ENCODE measurements around the gene ZFAND3. TPM values are rescaled to one million over a fixed set of nuclear protein-coding genes. Genes with fewer than 3 reads are reported as not detected.

ZFAND3 gene
- total RNA-seq, 1 donor from 2014 or later, result 81.8 TPM

- intact Hi-C loops (cut with micrococcal nuclease), result no loop called here
- Histone ChIP-seq H3K36me3 (peaks cover 4% of the 10 kb centered on the region), H3K4me3 (no peak overlapping the region), H3K4me1 (peaks cover 21% of the 10 kb centered on the region), H3K27ac (replicated peaks) (no peak overlapping the region), H3K27me3 (ENCODE audit: low read depth) (no peaks in the 10 kb centered on the region), H3K9me3 (replicated peaks) (no peaks in the 10 kb centered on the region)
- TF ChIP-seq CTCF (IDR thresholded peaks at IDR 0.05; ENCODE audit: borderline replicate concordance), result no peak
- DNase-seq, result no peak
These were observed 284.4 kb downstream of the ZFAND3 start for GRCh38 chr6:38103921-38104320.

DNA sequence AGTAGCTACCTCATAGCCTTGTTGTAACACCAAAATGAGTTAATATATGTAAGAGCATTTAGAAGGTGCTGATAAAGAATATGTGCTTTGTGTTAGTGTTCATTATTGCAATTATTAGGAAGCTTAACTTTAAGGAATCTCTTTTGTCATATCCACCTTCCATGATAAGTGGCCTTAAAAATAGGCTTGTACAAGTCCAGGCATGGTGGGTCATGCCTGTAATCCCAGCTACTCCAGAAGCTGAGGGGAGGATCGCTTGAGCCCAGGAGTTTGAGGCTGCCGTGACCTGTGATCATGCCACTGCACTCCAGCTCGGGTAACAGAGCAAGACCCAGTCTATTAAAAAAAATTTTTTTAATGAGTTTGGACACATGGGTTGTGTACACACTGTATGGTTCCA, 285.5 kb downstream of the ZFAND3 start:
- no peak overlapping the region for H3K4me3 ChIP-seq
- peaks cover 4% of the 10 kb centered on the region for H3K36me3 ChIP-seq
- TF ChIP-seq CTCF (IDR thresholded peaks at IDR 0.05; ENCODE audit: borderline replicate concordance), result no peak
- no peak overlapping the region for H3K27ac ChIP-seq (replicated peaks)
- H3K4me1 ChIP-seq, result peaks cover 25% of the 10 kb centered on the region
- intact Hi-C loops (cut with micrococcal nuclease), result no loop called here
- H3K9me3 ChIP-seq (replicated peaks), result no peaks in the 10 kb centered on the region
- H3K27me3 ChIP-seq (ENCODE audit: low read depth), result no peaks in the 10 kb centered on the region
- no peak for DNase-seq

- no peak for DNase-seq
These were observed 287.5 kb downstream of the ZFAND3 start for GRCh38 chr6:38107073-38107472.

DNA sequence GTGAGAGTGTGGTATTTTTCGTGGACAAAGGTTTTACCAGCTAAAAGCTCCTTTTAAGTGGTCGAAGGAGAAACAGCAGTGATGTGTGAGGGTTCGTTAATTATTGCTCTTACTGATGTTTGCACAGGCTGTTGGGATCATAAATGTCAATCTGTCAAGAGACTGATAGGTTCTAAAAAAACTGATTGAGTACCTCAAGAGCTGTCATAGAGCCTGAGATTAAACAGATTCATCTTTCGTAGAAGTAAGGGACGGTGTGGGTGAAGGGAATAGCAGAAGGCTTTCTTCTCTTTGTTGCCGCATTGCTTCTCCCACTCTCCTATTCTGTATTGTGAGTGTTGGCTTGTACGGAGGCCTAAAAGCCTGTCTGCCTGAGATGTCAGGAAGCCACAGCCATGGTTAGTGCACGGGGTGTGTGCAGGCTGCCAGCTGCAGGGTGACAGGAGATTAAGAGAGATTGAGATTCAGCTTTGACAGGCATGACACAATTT, 291.0 kb downstream of the ZFAND3 start:
- intact Hi-C loops (cut with micrococcal nuclease), result no loop called here
- TF ChIP-seq CTCF (IDR thresholded peaks at IDR 0.05; ENCODE audit: borderline replicate concordance), result no peak
- no peak for DNase-seq
- peaks cover 4% of the 10 kb centered on the region for H3K36me3 ChIP-seq
- H3K9me3 ChIP-seq (replicated peaks), result no peaks in the 10 kb centered on the region
- no peak overlapping the region for H3K4me3 ChIP-seq
- H3K27ac ChIP-seq (replicated peaks), result no peak overlapping the region
- H3K27me3 ChIP-seq (ENCODE audit: low read depth), result no peaks in the 10 kb centered on the region
- peaks cover 40% of the 10 kb centered on the region for H3K4me1 ChIP-seq

More at GRCh38 chr6:38107073-38107472, 287.5 kb downstream of the ZFAND3 start:
- no peak overlapping the region for H3K27ac ChIP-seq (replicated peaks)
- no peaks in the 10 kb centered on the region for H3K27me3 ChIP-seq (ENCODE audit: low read depth)
- intact Hi-C loops (cut with micrococcal nuclease), result no loop called here
- TF ChIP-seq CTCF (IDR thresholded peaks at IDR 0.05; ENCODE audit: borderline replicate concordance), result no peak
- H3K36me3 ChIP-seq, result peaks cover 4% of the 10 kb centered on the region
- no peaks in the 10 kb centered on the region for H3K9me3 ChIP-seq (replicated peaks)
- peaks cover 39% of the 10 kb centered on the region for H3K4me1 ChIP-seq
- H3K4me3 ChIP-seq, result no peak overlapping the region

DNA sequence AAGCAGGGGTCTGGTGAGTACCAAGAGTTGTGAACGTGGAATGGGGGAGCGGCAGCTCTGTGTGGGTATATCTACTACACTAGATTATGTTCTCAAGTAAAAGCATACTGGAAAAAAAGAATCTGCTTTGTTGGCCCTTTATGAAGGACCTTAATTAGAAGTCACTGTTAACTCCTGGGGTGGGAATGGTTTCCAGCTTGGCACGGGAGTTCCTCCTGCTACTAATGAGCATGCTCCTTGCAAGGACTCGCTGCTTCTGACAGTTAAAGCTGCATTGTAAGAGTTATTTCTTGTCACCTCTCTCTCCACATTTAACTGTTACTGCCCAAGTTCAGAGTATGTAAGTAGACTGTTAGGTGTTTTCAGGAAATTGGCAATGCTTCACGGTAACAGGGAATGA, 292.7 kb downstream of the ZFAND3 start:
- H3K36me3 ChIP-seq, result peaks cover 7% of the 10 kb centered on the region
- H3K4me3 ChIP-seq, result no peak overlapping the region

More for the DNA sequence above, 292.7 kb downstream of the ZFAND3 start:
- DNase-seq, result no peak
- intact Hi-C loops (cut with micrococcal nuclease), result no loop called here
- Histone ChIP-seq H3K27ac (replicated peaks) (no peak overlapping the region), H3K4me1 (peaks cover 30% of the 10 kb centered on the region), H3K27me3 (ENCODE audit: low read depth) (no peaks in the 10 kb centered on the region), H3K9me3 (replicated peaks) (no peaks in the 10 kb centered on the region)
- TF ChIP-seq CTCF (IDR thresholded peaks at IDR 0.05; ENCODE audit: borderline replicate concordance), result no peak
